GM19025 (cell line): ENCODE results near the gene ING3.

ENCODE experiments used
- ATAC-seq: cut with Tn5 transposase; IDR thresholded peaks from one replicate; pipeline ENCODE4 v1.9.1; 2021; ENCODE audit warnings: mild to moderate bottlenecking, low read depth, moderate library complexity; ENCODE audit not compliant: unreplicated experiment

The ING3 gene

DNA sequence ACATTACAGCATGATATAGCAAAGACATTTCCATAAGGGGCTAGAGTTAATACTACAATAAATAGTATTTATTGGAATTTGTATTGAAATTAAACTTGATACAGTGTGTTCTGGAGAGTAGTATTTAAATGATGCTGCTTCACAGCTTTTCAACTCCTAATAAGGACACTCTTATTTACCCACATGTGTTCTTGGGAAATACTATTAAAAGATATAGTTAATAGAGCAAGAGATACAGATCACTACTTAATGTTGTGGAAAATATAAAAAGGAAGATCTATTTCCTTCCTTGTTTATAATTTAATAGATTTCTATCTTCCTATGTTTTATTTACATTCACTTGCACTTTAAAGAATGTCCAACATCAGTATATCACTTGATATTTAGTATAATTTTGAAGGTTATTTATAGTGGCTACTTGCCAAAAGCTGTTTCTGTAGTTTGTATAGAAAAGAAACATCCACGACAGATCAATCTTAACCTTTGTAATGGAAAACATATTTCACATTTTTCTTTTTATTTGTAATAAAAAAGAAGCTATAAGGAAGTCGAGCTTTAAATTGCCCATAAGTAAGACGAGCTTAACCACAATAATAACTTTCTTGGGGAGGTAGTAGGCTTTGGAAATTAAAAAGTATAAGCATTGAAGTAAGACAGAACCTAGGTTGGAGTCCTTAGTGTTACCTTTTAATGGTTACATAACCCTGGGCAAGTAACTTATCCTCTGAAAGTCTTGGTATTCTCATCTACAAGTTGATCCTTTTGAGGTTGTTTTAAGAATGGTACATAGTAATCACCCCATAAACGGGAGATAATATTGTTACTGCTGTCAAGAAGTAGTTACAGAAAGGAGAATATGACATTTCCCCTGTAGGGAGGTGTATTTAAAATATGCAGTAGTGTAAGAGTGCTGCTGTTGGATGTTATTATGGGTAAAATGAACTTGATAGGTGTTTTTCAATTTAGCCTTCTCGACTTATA lies 70.7 kb downstream of the ING3 start:
- ATAC-seq = no peak

DNA sequence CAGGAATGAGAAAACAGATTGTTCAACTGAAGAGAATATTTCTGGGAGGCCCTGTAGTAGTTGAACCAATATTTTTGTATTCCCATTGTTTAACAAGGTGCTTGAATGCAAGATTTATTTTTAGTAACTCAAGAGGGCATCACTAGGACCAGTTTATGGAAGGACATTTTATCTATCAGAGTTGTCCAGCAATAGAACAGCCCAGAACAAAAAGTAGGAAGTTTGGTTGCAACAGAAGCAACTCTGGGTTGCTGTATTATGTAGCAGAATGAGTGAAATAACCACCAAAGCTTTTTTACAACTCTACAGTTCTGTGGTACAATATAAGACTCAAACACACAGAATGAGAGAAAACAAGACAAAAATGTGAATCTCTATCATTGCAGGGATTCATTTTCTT lies 72.6 kb downstream of the ING3 start:
- ATAC-seq = no peak

DNA sequence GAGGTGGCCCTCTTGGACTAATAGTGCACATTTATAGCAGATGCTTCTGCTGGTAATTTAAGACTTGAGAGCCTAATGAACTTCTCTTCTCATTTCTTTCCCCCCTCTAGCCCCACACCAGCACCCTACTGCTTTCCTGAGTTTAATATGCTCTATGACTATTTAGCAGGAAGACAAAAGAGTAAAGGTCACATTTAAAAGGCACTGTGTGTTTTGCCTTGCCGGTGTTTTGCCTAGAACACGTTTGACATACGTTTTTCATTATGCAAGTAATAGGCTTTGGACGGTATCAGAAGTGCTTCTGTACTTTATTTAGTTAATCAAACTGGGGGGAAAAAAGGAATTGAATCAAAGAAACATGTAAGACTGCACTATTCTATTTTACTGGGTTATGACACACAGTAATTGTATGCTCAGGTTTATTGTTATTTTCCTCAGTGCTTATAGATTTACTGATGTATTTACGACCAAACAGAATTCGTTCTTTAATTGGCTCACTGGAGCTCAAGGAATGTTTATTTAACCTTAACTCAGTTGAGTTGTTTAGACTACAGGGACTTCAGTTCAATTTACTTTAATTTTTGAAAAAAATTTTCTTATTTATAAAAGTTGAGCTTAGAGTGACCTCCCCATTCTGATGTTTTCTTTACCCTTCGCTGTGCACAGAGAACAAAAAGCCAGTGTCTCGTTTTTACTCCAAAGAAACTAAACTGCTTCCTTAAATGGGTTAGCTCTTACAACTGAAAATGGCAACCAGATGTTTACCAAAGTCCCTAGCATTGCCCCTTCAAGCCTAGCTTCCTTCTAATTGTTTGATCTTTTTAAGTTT lies 73.3 kb downstream of the ING3 start:
- ATAC-seq = no peak

DNA sequence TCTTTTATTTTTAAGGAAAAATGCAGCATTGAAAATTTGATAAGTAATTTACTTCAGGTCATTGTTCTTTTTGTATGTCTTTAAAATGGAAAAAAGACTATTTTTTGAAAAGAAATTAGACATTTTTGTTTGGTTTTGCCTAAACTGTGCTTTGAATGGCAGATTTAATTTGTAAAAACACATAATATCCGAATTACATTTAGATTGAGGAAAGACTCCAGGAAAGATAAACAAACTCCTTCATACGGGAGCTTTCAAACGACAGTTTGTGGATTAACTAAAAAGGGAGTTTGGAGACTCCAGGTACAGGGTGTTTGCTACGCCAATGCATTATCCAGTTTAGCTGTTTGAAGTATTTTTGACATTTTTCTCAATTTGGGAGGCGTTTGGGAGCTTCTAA lies 74.0 kb downstream of the ING3 start:
- ATAC-seq = no peak

- ATAC-seq = no peak
Measured at GRCh38 chr7:121026159-121026558, 75.6 kb downstream of the ING3 start.

GRCh38 chr7:121026577-121027111 lies 76.1 kb downstream of the ING3 start:
- ATAC-seq = no peak
